Upper lobe of left lung (tissue), 4 donors: ENCODE results near the gene CRHR2.

Source experiments
- POLR2A ChIP-seq, 4 donors: fragments of 450-650 bp; IDR thresholded peaks; one replicate each; pipeline ENCODE4 v1.5.1; 2016 to 2017; ENCODE audit warnings: antibody characterized with exemption in 4 of 4, mild to moderate bottlenecking in 2 of 4
- POLR2AphosphoS5 ChIP-seq, 2 donors: sonication (generic); formaldehyde crosslinking; IDR thresholded peaks; one replicate each; pipeline ENCODE4 v1.5.1; 2017; ENCODE audit warnings: antibody characterized with exemption in 2 of 2

GRCh38 chr7:30625283-30625682 is 57.0 kb downstream of the CRHR2 start:
- TF ChIP-seq POLR2A (IDR thresholded peaks at IDR 0.05) (no peak), POLR2AphosphoS5 (IDR thresholded peaks at IDR 0.05) (no peak)
